Measurements from ENCODE around the gene SNRPD1. TPM values are rescaled to one million over a fixed set of nuclear protein-coding genes. Genes with fewer than 3 reads are reported as not detected.
A peak's percentile ranks its signal among the peaks of the same experiment; 100 is the strongest.

Gene SNRPD1
- total and polyA plus RNA-seq, 2 of the 8 experiments (the other 6 are each of a cell fraction or from before 2014, with no cell fraction given), result 59.6 to 180 TPM

DNA sequence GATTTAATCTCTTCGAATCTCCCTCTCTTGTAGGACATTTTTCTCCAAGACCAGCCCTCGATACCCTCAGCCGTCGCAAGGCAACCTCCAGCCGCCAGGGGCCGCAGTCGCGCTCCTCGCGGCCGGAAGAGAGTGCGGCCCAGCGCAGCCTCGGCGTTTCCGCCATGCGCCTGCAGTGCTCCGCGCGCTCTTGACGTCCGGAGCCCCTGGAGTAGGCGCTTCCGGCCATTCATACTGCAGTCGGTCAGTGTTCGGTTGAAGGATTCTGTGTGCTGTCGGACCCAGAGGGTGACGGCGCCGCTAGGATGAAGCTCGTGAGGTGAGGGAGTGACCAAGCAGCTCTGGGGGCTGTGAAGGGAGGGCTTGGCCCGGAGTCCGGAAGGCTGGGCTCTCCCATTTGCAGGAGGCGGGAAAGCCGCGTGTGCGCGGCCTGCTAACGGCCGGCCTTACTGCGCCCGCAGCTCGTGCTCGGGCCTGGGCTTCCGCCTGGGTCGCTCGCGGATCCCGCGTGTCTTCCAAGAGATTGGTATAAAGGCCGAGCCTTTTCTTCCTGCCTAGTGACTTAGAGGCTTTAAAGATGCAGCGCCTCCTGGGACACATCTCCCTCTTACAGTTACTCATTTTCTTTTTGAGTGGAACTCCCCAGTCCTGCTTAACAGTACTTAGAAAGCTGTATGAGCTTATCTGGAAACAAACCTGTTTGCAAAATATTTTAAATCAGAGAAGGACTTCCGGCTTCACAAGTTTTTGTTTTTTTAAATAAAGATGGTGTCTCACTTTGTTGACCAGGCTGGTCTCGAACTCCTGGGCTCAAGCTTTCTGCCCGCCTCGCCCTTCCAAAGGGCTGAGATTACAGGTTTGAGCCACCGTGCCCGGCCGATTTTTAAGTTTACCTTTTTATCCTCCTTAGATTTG is at the start of gene SNRPD1 (continued):
- TF ChIP-seq SIN3A (conservative IDR thresholded peaks at IDR 0.05 in 1 of 2, IDR thresholded peaks at IDR 0.05 in 1 of 2; ENCODE audit: low read depth in 1 of 2, low read length in 2 of 2) (peak; percentile 87 to 89), TAF7 (optimal IDR thresholded peaks at IDR 0.05; ENCODE audit: borderline replicate concordance, low read depth, low read length) (peak; percentile 96), ASH2L (IDR thresholded peaks at IDR 0.05; ENCODE audit: low read length) (peak; percentile 90), RAD21 (IDR thresholded peaks at IDR 0.05 in 1 of 2, conservative IDR thresholded peaks at IDR 0.05 in 1 of 2; ENCODE audit: low read depth in 2 of 2, low read length in 2 of 2) (peak in 1 of 2 experiments; percentile 46; a peak in 3 of 4 replicates), SRF (IDR thresholded peaks at IDR 0.05; ENCODE audit: low read depth, low read length) (no peak), TCF12 (IDR thresholded peaks at IDR 0.05; ENCODE audit: low read depth, low read length) (no peak), YY1 (IDR thresholded peaks at IDR 0.05; ENCODE audit: low read depth, low read length) (peak; percentile 81), CTBP2 (IDR thresholded peaks at IDR 0.05; ENCODE audit: borderline replicate concordance, insufficient read depth, insufficient read length, low read length) (no peak), ZNF274 (IDR thresholded peaks at IDR 0.05; ENCODE audit: borderline replicate concordance, extremely low read depth, low read length) (no peak), JUN (IDR thresholded peaks at IDR 0.05; ENCODE audit: low read depth, low read length) (no peak), BRCA1 (IDR thresholded peaks at IDR 0.05; ENCODE audit: low read depth, low read length) (no peak), RNF2 (IDR thresholded peaks at IDR 0.05; ENCODE audit: borderline replicate concordance, low read depth, low read length, missing control alignments, poor library complexity, severe bottlenecking) (no peak), HDAC6 (IDR thresholded peaks at IDR 0.05; ENCODE audit: low read depth, low read length) (no peak), SP2 (IDR thresholded peaks at IDR 0.05; ENCODE audit: low read length) (peak; percentile 65)
- TF ChIP-seq, protein P1, sequence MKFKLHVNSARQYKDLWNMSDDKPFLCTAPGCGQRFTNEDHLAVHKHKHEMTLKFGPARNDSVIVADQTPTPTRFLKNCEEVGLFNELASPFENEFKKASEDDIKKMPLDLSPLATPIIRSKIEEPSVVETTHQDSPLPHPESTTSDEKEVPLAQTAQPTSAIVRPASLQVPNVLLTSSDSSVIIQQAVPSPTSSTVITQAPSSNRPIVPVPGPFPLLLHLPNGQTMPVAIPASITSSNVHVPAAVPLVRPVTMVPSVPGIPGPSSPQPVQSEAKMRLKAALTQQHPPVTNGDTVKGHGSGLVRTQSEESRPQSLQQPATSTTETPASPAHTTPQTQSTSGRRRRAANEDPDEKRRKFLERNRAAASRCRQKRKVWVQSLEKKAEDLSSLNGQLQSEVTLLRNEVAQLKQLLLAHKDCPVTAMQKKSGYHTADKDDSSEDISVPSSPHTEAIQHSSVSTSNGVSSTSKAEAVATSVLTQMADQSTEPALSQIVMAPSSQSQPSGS (IDR thresholded peaks at IDR 0.05; ENCODE audit: low read length), result no peak
- TF ChIP-seq, protein P2, sequence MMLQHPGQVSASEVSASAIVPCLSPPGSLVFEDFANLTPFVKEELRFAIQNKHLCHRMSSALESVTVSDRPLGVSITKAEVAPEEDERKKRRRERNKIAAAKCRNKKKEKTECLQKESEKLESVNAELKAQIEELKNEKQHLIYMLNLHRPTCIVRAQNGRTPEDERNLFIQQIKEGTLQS (IDR thresholded peaks at IDR 0.05; ENCODE audit: insufficient read depth, low read depth, low read length), result no peak
- TF ChIP-seq, protein P3, sequence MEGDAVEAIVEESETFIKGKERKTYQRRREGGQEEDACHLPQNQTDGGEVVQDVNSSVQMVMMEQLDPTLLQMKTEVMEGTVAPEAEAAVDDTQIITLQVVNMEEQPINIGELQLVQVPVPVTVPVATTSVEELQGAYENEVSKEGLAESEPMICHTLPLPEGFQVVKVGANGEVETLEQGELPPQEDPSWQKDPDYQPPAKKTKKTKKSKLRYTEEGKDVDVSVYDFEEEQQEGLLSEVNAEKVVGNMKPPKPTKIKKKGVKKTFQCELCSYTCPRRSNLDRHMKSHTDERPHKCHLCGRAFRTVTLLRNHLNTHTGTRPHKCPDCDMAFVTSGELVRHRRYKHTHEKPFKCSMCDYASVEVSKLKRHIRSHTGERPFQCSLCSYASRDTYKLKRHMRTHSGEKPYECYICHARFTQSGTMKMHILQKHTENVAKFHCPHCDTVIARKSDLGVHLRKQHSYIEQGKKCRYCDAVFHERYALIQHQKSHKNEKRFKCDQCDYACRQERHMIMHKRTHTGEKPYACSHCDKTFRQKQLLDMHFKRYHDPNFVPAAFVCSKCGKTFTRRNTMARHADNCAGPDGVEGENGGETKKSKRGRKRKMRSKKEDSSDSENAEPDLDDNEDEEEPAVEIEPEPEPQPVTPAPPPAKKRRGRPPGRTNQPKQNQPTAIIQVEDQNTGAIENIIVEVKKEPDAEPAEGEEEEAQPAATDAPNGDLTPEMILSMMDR (IDR thresholded peaks at IDR 0.05; ENCODE audit: control extremely low read depth in 1 of 3, insufficient read depth in 1 of 3, low read depth in 1 of 3, low read length in 3 of 3), result peak; percentile 86 to 96 (median 95)

All from H1 (cell line).